Mesenchymal stem cell (in vitro differentiated cells and primary cell): ENCODE measurements around the gene FCSK.
"Not testable (repeated sequence)": the region's sequence is repeated elsewhere in the genome, so short reads cannot be mapped to it uniquely, and the experiment has no call there.

Experiments used
- DNase-seq: peaks from one replicate; pipeline ENCODE4 v3.0.0-alpha.2; 2013
- H2AFZ ChIP-seq: one replicate; pipeline ENCODE4 v1.6.1; 2013; ENCODE audit warnings: low read depth, mild to moderate bottlenecking, control low read depth, inconsistent platforms, low read length, moderate library complexity
- H2AK5ac ChIP-seq: 2 replicates; pipeline ENCODE4 v1.6.1; 2013; ENCODE audit warnings: low read length, moderate library complexity, mild to moderate bottlenecking, inconsistent platforms; ENCODE audit not compliant: severe bottlenecking
- H2BK120ac ChIP-seq: one replicate; pipeline ENCODE4 v1.6.1; 2013; ENCODE audit warnings: low read depth, mild to moderate bottlenecking, inconsistent platforms, low read length, moderate library complexity
- H2BK12ac ChIP-seq, 2 experiments: one replicate each; pipeline ENCODE4 v1.6.1; 2013; ENCODE audit warnings: inconsistent platforms in 2 of 2, low read length in 2 of 2, mild to moderate bottlenecking in 2 of 2, moderate library complexity in 2 of 2, control low read depth in 1 of 2
- H2BK15ac ChIP-seq: one replicate; pipeline ENCODE4 v1.6.1; 2013; ENCODE audit warnings: mild to moderate bottlenecking, low read depth, inconsistent platforms; ENCODE audit not compliant: poor library complexity, severe bottlenecking
- H2BK5ac ChIP-seq: 2 replicates; pipeline ENCODE4 v1.6.1; 2013; ENCODE audit warnings: low read depth, mild to moderate bottlenecking, low read length, control low read depth, inconsistent platforms; ENCODE audit not compliant: poor library complexity, severe bottlenecking
- H3K14ac ChIP-seq, 2 experiments: one replicate each; pipeline ENCODE4 v1.6.1; 2013; ENCODE audit warnings: inconsistent platforms in 2 of 2, low read length in 2 of 2, control low read depth in 1 of 2, mild to moderate bottlenecking in 1 of 2, moderate library complexity in 1 of 2
- H3K18ac ChIP-seq, 2 experiments: one replicate each; pipeline ENCODE4 v1.6.1; 2013; ENCODE audit warnings: inconsistent platforms in 2 of 2, low read length in 2 of 2, control low read depth in 1 of 2, low read depth in 1 of 2, mild to moderate bottlenecking in 1 of 2
- H3K23ac ChIP-seq, 2 experiments: one replicate each; pipeline ENCODE4 v1.6.1; 2013; ENCODE audit warnings: inconsistent platforms in 2 of 2, low read length in 2 of 2, mild to moderate bottlenecking in 2 of 2, moderate library complexity in 2 of 2, control low read depth in 1 of 2
- H3K27ac ChIP-seq: 2 replicates; pipeline ENCODE4 v1.5.1; 2013; ENCODE audit warnings: mild to moderate bottlenecking, moderate library complexity, low read length, control low read depth, inconsistent platforms; ENCODE audit not compliant: poor library complexity, severe bottlenecking
- H3K27me3 ChIP-seq, 2 experiments: 2 replicates each; pipeline versions ENCODE4 v1.6.1 to v1.7.0; 2013; ENCODE audit warnings: low read length in 2 of 2, mild to moderate bottlenecking in 2 of 2, moderate library complexity in 2 of 2, control low read depth in 1 of 2, inconsistent platforms in 1 of 2; ENCODE audit not compliant: control insufficient read depth in 1 of 2, insufficient read depth in 1 of 2
- H3K36me3 ChIP-seq, 2 experiments: 2 replicates each; pipeline versions ENCODE4 v1.6.1 to v1.7.0; 2013; ENCODE audit warnings: low read length in 2 of 2, control low read depth in 1 of 2, inconsistent platforms in 1 of 2, low read depth in 1 of 2, mild to moderate bottlenecking in 1 of 2; ENCODE audit not compliant: insufficient read depth in 2 of 2, control insufficient read depth in 1 of 2
- H3K4ac ChIP-seq, 2 experiments: one replicate each; pipeline ENCODE4 v1.6.1; 2013; ENCODE audit warnings: inconsistent platforms in 2 of 2, low read length in 2 of 2, mild to moderate bottlenecking in 2 of 2, moderate library complexity in 2 of 2, control low read depth in 1 of 2, low read depth in 1 of 2
- H3K4me1 ChIP-seq: 2 replicates; pipeline ENCODE4 v1.6.1; 2013; ENCODE audit warnings: low read depth, low read length, control low read depth; ENCODE audit not compliant: control insufficient read depth, insufficient read depth
- H3K4me2 ChIP-seq: 2 replicates; pipeline ENCODE4 v1.6.1; 2013; ENCODE audit warnings: low read length, mild to moderate bottlenecking, inconsistent platforms; ENCODE audit not compliant: poor library complexity, severe bottlenecking
- H3K4me3 ChIP-seq, 2 experiments: 2 replicates each; pipeline versions ENCODE4 v1.5.1 to v1.7.0; 2013; ENCODE audit warnings: low read length in 2 of 2, mild to moderate bottlenecking in 2 of 2, control low read depth in 1 of 2, low read depth in 1 of 2; ENCODE audit not compliant: insufficient read depth in 1 of 2
- H3K79me1 ChIP-seq: replicated peaks from 2 replicates; pipeline ENCODE4 v1.6.1; 2013; ENCODE audit warnings: mild to moderate bottlenecking, control low read depth, low read length, inconsistent platforms; ENCODE audit not compliant: poor library complexity, severe bottlenecking
- H3K9ac ChIP-seq: 2 replicates; pipeline ENCODE4 v1.7.0; 2013; ENCODE audit warnings: mild to moderate bottlenecking, low read length, moderate library complexity
- H3K9me3 ChIP-seq: 2 replicates; pipeline ENCODE4 v1.7.0; 2013; ENCODE audit warnings: mild to moderate bottlenecking, low read length; ENCODE audit not compliant: control insufficient read depth
- H4K8ac ChIP-seq: one replicate; pipeline ENCODE4 v1.6.1; 2013; ENCODE audit warnings: inconsistent platforms, mild to moderate bottlenecking, low read length, moderate library complexity
- H4K91ac ChIP-seq: one replicate; pipeline ENCODE4 v1.6.1; 2013; ENCODE audit warnings: mild to moderate bottlenecking, low read length, inconsistent platforms
- WGBS: methylation state at CpG from one replicate; pipeline ENCODE4 v1.1.7; 2013; ENCODE audit warnings: mixed read lengths; 5-methylcytosine and 5-hydroxymethylcytosine counted together

The FCSK gene

GRCh38 chr16:70524399-70524825 is 70.0 kb downstream of the FCSK start:
- not testable (repeated sequence) for H2BK12ac ChIP-seq, H3K14ac ChIP-seq, H2AK5ac ChIP-seq, H2AFZ ChIP-seq, H4K8ac ChIP-seq, H3K79me1 ChIP-seq, H3K27me3 ChIP-seq, H4K91ac ChIP-seq, H2BK120ac ChIP-seq, H2BK15ac ChIP-seq, H2BK5ac ChIP-seq, DNase-seq, H3K23ac ChIP-seq, H3K9me3 ChIP-seq
- Histone ChIP-seq H3K18ac (peak overlapping the region; percentile 9 to 91), H3K27ac (peak overlapping the region; percentile 81), H3K4ac (peak overlapping the region in 1 of 2 experiments; percentile 44), H3K4me3 (peak overlapping the region; percentile 69 to 84), H3K4me2 (peak overlapping the region; percentile 26), H3K9ac (peak overlapping the region; percentile 93), H3K36me3 (peaks cover 13 to 27% of the 10 kb centered on the region in 2 experiments), H3K4me1 (peaks cover 16% of the 10 kb centered on the region)
- 2% methylated on average over 24 of the region's 24 CpGs for WGBS

GRCh38 chr16:70526403-70526802 is 72.0 kb downstream of the FCSK start:
- H3K79me1 ChIP-seq = no peaks in the 10 kb centered on the region
- DNase-seq = no peak
- H3K9me3 ChIP-seq = no peaks in the 10 kb centered on the region
- H2BK15ac ChIP-seq = no peak overlapping the region
- no peak overlapping the region for H3K23ac ChIP-seq
- peaks cover 29 to 39% of the 10 kb centered on the region in 2 experiments for H3K36me3 ChIP-seq
- H4K8ac ChIP-seq = no peak overlapping the region
- H4K91ac ChIP-seq = no peak overlapping the region
- H2BK5ac ChIP-seq = no peak overlapping the region
- H2AFZ ChIP-seq = no peak overlapping the region
- H3K27me3 ChIP-seq = no peaks in the 10 kb centered on the region
- H2BK12ac ChIP-seq = no peak overlapping the region
- no peak overlapping the region for H3K27ac ChIP-seq
- no peak overlapping the region for H2AK5ac ChIP-seq
- peaks cover 12% of the 10 kb centered on the region for H3K4me1 ChIP-seq
- H3K4me3 ChIP-seq = peak overlapping the region in 1 of 2 experiments; percentile 54
- H3K18ac ChIP-seq = no peak overlapping the region
- H3K4me2 ChIP-seq = peak overlapping the region; percentile 1
- H3K4ac ChIP-seq = no peak overlapping the region
- H3K14ac ChIP-seq = no peak overlapping the region
- H2BK120ac ChIP-seq = no peak overlapping the region
- WGBS = 82% methylated on average over 5 of the region's 6 CpGs
- peak overlapping the region; percentile 64 for H3K9ac ChIP-seq

GRCh38 chr16:70527315-70527996 is 73.1 kb downstream of the FCSK start:
- no peak overlapping the region for H3K14ac ChIP-seq
- peak overlapping the region; percentile 64 for H3K9ac ChIP-seq
- no peak overlapping the region for H2AK5ac ChIP-seq
- peak overlapping the region in 1 of 2 experiments; percentile 54 for H3K4me3 ChIP-seq
- H3K4ac ChIP-seq = no peak overlapping the region
- no peaks in the 10 kb centered on the region for H3K27me3 ChIP-seq
- peaks cover 5% of the 10 kb centered on the region for H3K79me1 ChIP-seq
- no peak overlapping the region for H3K23ac ChIP-seq
- H3K36me3 ChIP-seq = peaks cover 35 to 48% of the 10 kb centered on the region in 2 experiments
- H2BK120ac ChIP-seq = no peak overlapping the region
- no peak overlapping the region for H4K91ac ChIP-seq
- no peaks in the 10 kb centered on the region for H3K9me3 ChIP-seq
- no peak overlapping the region for H4K8ac ChIP-seq
- H3K4me2 ChIP-seq = no peak overlapping the region
- H3K4me1 ChIP-seq = peaks cover 8% of the 10 kb centered on the region
- no peak overlapping the region for H2AFZ ChIP-seq
- H3K27ac ChIP-seq = no peak overlapping the region
- DNase-seq = no peak
- WGBS = 93% methylated on average over 8 of the region's 8 CpGs
- no peak overlapping the region for H3K18ac ChIP-seq
- no peak overlapping the region for H2BK5ac ChIP-seq
- no peak overlapping the region for H2BK15ac ChIP-seq
- no peak overlapping the region for H2BK12ac ChIP-seq

GRCh38 chr16:70529051-70529777 is 74.8 kb downstream of the FCSK start:
- no peak overlapping the region for H2BK15ac ChIP-seq
- H2AK5ac ChIP-seq = no peak overlapping the region
- H3K23ac ChIP-seq = no peak overlapping the region
- no peak overlapping the region for H3K18ac ChIP-seq
- H3K14ac ChIP-seq = no peak overlapping the region
- H2BK5ac ChIP-seq = no peak overlapping the region
- H4K91ac ChIP-seq = no peak overlapping the region
- H3K4me2 ChIP-seq = no peak overlapping the region
- DNase-seq = peak; percentile 73
- H3K4ac ChIP-seq = no peak overlapping the region
- H3K9me3 ChIP-seq = no peaks in the 10 kb centered on the region
- H2BK120ac ChIP-seq = no peak overlapping the region
- peak overlapping the region; percentile 5 for H3K27ac ChIP-seq
- peaks cover 5% of the 10 kb centered on the region for H3K79me1 ChIP-seq
- no peaks in the 10 kb centered on the region for H3K27me3 ChIP-seq
- H3K4me1 ChIP-seq = peaks cover 8% of the 10 kb centered on the region
- no peak overlapping the region for H2BK12ac ChIP-seq
- 90% methylated on average over 7 of the region's 8 CpGs for WGBS
- peak overlapping the region; percentile 69 for H3K9ac ChIP-seq
- H3K4me3 ChIP-seq = no peak overlapping the region
- no peak overlapping the region for H2AFZ ChIP-seq
- H4K8ac ChIP-seq = no peak overlapping the region
- H3K36me3 ChIP-seq = peaks cover 37 to 65% of the 10 kb centered on the region in 2 experiments
